GM19468 (cell line): ENCODE data around the gene ZNF536.
"Not testable (repeated sequence)": the region's sequence is repeated elsewhere in the genome, so short reads cannot be mapped to it uniquely, and the experiment has no call there.

Source experiments
- ATAC-seq: cut with Tn5 transposase; IDR thresholded peaks from one replicate; pipeline ENCODE4 v1.9.1; 2021; ENCODE audit warnings: mild to moderate bottlenecking, moderate library complexity, moderate number of reproducible peaks; ENCODE audit not compliant: unreplicated experiment; ENCODE audit errors: extremely low read depth

Gene ZNF536

GRCh38 chr19:30406220-30407067 lies 34.3 kb downstream of the ZNF536 start:
- ATAC-seq, result no peak

- ATAC-seq, result no peak
Measured at GRCh38 chr19:30407068-30407709, 35.0 kb downstream of the ZNF536 start.

DNA sequence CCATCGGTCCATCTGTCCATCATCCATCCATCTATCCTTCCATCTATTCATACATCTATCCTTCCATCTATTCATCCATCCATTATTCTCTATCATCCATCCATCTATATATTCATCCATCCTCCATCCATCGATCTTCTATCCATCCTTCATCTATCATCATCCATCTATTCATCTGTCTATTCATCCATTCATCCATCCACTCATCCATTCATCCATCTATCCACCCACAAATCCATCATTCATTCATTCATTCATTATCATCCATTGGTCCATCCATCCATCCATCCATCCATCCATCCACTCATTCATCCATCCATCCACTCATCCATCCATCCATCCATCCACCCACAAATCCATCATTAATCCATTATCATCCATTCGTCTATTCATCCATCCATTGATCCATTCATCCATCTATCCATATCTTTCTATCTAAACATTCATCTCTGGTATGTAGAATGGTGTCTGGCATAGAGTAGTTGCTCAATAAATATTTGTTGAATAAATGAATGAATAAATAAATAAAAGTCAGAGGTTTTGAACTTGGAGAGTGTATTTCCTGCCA lies 36.6 kb downstream of the ZNF536 start:
- ATAC-seq, result no peak

DNA sequence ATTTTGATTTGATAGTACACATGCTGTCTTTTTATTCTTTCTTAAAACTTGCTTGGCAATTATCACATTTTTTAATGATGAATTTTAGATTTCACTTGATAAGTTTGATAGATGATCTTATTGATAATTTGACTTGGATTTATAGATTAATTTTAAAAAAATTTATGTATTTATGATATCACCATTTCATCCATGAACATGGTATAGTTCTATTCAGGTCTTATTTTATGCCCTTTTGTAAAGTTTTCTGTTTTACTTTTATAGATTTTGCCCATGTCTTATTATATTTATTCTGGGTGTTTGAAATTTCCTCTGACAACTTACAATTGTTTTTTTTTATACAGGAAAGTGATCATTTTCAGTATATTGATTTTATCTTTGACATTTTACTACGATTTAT lies 39.5 kb downstream of the ZNF536 start:
- no peak for ATAC-seq

DNA sequence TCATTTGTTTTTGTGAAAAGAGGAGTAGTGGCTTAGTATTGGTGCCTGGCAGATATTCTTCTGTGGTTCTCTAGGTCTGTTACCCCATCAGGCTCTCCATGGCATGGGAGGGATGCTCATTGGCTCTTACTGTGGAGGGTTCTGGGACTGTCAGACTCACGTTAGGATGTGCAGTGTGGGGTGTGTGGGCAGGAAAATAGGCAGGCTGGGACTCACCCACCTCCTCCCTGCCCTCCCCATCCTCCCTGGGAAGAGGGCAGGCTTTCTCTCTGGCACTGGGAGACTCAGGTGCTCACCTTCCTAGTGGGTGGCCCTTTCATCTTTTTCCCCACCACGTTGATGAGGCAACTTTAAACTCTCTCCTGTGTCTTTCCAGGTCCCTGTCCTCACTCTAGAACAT lies 44.2 kb downstream of the ZNF536 start:
- no peak for ATAC-seq

DNA sequence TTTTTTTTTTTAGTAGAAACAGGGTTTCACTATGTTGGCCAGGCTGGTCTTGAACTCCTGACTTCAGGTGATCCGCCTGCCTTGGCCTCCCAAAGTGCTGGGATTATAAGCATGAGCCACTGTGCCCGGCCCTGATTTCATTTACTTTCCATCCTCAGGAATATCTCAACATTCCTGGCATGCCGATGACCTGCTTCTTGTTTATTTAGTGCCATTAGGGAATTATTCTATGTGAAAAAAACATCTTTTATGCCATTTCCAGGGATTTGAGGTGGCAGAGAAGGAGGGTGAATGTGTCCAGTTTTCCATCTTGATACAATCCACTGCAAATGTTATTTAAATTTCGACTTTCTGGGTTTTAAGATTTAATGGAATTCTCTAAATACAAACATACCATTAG lies 45.0 kb downstream of the ZNF536 start:
- ATAC-seq, result not testable (repeated sequence)

- no peak for ATAC-seq
Measured at GRCh38 chr19:30419568-30420180, 47.5 kb downstream of the ZNF536 start.

DNA sequence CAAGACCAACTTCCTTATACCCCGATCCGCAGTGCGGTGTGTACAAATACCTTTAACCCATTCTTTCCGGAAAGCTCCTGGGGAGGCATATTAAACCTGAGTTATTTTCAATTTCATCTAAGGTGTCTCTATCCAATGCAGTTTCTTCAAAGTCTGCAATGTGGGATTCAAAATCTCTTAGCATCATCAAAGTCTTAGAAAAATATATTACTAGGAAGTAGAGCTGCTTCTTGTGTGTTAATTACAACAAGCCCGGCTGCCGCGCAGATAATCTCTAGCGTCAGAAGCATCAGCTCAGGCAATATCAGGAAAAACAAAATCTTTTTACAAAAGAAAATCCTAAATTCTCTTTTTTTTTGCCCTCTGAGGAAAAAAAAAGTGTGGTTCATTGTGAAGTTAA lies 48.1 kb downstream of the ZNF536 start:
- no peak for ATAC-seq

DNA sequence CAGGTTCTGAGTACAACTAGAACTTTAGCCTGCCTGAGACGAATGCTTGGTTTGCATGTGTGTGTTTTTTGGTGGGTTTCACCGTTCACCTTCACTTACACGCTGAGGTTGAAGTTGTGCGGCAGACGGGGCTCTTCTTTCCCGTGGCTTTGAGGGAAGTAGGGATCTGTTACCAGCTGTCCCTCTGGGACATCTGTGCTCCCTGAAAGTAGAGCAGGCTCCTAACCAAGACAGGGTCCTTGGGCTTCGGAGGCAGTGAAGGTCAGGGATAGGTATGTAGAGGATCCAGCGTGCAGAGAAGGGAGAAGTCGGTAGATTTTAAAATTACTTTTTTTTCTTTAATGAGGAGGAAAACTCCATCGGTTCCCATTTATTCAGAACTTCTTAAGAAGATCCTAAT lies 48.7 kb downstream of the ZNF536 start:
- ATAC-seq, result no peak

- ATAC-seq, result no peak
Measured at GRCh38 chr19:30421571-30421970, 49.4 kb downstream of the ZNF536 start.

DNA sequence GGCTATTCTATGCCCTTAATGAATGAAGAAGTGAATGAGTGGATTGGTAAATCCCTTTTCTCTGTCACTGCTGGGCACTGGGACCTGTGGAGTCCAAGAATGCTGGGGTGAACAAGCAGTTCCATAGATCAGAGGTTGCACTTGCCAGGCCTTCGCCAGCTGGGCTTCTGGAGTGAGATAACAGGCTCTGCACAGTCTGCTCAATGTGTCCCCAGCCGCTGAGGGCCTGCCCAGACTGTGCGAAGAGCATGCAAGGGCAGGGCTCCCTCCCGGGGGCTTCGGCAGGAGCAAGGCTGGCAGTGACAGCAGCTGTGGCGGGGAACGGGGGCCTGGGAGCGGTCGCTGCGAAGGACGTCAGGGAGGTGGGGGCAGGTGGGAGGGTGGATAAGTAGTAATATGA lies 51.3 kb downstream of the ZNF536 start:
- no peak for ATAC-seq

GRCh38 chr19:30425885-30426838 lies 54.0 kb downstream of the ZNF536 start:
- ATAC-seq, result no peak

GRCh38 chr19:30426864-30427263 lies 54.7 kb downstream of the ZNF536 start:
- ATAC-seq, result no peak

DNA sequence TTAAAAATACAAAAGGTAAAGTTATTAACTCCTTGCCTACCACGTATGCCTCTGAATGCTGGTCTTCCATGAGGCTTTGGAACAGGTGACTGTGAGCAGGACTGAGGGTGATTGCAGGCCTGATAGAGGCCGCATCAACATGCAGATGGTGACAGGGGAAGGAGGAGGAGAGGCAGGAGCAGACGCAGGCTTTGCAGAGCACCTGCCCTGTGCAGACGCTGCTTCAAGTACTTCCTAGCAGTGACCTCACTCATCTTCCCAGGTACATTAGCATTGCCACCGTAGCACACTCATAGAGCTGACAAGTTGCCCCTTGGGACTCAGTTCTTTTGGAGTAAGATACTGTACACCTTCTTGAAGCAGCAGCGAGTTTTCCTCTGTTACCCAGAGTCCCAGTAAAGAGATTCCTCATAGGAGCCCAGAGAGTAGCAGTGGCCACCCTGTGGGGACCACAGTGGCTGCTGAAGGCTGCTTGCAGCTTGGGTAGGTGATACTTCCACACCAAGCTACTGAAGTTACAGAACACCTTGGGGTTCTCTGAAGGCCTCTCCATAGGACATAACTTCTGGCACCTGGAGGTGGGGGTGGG lies 56.0 kb downstream of the ZNF536 start:
- ATAC-seq, result no peak

DNA sequence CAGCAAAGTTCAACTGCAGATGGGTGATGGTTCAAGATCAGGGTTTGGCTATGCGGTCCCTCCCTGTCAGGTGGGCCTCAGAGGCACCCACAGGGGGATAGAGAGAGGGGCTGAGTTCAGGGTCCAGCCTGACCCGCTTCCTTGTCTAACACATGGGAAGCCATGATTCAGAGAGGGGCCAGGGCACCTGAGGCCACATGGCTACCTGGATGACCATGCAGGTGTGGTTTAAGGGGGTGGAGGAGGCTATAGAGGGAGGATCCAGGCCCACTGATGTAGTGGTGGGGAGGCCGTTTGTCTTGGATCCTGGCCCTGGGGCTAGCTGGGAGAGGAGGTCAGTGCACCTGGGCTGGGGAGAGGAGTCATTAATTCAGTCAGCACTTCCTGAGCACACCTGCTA lies 56.7 kb downstream of the ZNF536 start:
- ATAC-seq, result no peak

DNA sequence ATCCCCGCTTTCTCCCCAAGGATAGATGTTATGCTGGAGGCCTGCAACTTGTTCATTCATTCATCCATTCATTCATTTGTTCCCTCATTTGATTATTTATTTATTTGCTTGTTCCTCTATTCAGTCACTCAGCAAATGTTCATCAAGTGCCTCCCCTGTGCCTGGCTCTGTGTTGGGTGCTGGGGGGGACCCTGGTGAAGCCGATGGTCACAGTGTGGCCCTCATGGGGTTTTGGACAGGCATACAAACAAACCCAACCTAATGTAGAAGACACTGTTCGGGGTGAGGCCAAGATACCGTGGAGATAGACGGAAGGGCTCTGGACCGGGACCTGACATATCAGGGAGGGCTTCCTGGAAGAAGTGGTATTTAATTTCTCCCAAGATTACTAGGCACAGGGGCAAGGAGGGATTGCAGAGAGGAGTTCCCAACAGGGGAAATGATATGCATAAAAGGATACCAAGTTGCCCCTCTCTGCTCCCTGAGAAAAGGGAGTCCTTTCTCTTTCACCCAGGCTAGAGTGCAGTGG lies 58.1 kb downstream of the ZNF536 start:
- ATAC-seq, result no peak

- ATAC-seq, result no peak
Measured at GRCh38 chr19:30431591-30431990, 59.4 kb downstream of the ZNF536 start.

DNA sequence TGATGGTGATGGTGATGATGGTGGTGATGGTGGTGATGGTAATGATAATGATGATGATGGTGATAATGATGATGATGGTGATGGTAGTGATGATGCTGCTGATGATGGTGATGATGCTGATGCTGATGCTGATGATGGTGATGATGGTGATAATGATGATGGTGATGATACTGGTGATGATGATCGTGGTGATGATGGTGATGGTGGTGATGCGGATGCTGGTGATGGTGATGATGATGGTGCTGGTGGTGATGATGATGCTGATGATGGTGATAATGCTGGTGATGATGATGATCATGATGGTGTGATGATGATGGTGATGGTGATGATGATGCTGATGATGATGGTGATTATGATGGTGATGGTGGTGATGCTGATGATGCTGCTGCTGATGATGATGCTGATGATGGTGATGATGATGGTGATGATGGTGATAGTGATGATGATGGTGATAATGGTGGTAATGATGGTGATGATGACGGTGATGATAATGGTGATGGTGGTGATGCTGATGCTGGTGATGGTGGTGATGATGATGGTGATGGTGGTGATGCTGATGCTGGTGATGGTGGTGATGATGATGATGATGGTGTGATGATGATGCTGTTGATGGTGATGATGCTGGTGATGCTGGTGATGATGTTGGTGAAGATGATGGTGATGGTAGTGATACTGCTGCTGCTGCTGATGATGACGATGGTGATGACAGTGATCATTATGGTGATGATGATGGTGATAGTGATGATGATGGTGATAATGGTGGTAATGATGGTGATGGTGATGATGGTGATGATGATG lies 62.8 kb downstream of the ZNF536 start:
- ATAC-seq, result no peak

- ATAC-seq, result no peak
Measured at GRCh38 chr19:30437869-30438268, 65.7 kb downstream of the ZNF536 start.
